Fibroblast of lung (primary cell): ENCODE measurements around the gene ZBTB22.

ENCODE experiments used
- CTCF ChIP-seq, 2 donors: IDR thresholded peaks in 1 of 2; conservative IDR thresholded peaks in 1 of 2; 1 replicate in 1 of 2; 2 replicates in 1 of 2; pipeline ENCODE4 v1.5.1; 2011 to 2012; ENCODE audit warnings: low read length in 2 of 2, control low read depth in 1 of 2, inconsistent platforms in 1 of 2, low read depth in 1 of 2, mild to moderate bottlenecking in 1 of 2
- EZH2 ChIP-seq: IDR thresholded peaks from 2 replicates; pipeline ENCODE4 v1.5.1; 2012; ENCODE audit warnings: low read length, control low read depth, mild to moderate bottlenecking; ENCODE audit errors: missing control alignments

GRCh38 chr6:33272275-33273128, 45.0 kb downstream of the ZBTB22 start:
- TF ChIP-seq CTCF (conservative IDR thresholded peaks at IDR 0.05 in 1 of 2, IDR thresholded peaks at IDR 0.05 in 1 of 2; ENCODE audit: low read depth in 1 of 2, low read length in 2 of 2), result no peak
- no peak for TF ChIP-seq EZH2
